Measurements from ENCODE around the gene SLC35G2.

DNA sequence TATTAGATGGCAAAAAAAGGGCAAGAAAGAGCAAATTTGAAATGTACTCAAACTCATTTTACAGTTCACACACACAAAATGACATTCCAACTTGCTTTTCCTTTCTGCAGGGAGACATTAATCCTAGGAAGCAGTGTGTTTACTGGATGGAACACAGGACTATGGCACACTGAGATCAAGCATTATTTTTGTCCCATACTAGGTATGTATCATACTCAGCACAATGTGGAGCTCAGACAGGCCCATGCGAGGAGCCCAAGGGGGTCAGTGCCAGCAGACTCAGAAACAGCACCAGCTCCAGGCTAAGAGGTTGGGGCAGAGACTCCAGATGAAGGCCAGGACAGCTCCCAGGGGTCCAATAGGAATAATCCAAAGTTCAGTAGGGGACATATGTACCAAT, 30.8 kb upstream of the SLC35G2 start:
- TF ChIP-seq, protein P1, sequence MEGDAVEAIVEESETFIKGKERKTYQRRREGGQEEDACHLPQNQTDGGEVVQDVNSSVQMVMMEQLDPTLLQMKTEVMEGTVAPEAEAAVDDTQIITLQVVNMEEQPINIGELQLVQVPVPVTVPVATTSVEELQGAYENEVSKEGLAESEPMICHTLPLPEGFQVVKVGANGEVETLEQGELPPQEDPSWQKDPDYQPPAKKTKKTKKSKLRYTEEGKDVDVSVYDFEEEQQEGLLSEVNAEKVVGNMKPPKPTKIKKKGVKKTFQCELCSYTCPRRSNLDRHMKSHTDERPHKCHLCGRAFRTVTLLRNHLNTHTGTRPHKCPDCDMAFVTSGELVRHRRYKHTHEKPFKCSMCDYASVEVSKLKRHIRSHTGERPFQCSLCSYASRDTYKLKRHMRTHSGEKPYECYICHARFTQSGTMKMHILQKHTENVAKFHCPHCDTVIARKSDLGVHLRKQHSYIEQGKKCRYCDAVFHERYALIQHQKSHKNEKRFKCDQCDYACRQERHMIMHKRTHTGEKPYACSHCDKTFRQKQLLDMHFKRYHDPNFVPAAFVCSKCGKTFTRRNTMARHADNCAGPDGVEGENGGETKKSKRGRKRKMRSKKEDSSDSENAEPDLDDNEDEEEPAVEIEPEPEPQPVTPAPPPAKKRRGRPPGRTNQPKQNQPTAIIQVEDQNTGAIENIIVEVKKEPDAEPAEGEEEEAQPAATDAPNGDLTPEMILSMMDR (IDR thresholded peaks at IDR 0.05; ENCODE audit: insufficient read depth, low read depth, low read length): no peak
- TF ChIP-seq EZH2 (IDR thresholded peaks at IDR 0.05; ENCODE audit: insufficient read depth, low read length): no peak

Data from astrocyte (in vitro differentiated cells and primary cell).